ENCODE measurements around the gene CACNA1C.

GRCh38 chr12:2578211-2578610 is 525.4 kb downstream of the CACNA1C start:
- TF ChIP-seq POLR2A (IDR thresholded peaks at IDR 0.05; ENCODE audit: low read depth, low read length) (no peak), POLR2AphosphoS5 (IDR thresholded peaks at IDR 0.05; ENCODE audit: low read depth, low read length) (no peak), SPI1 (IDR thresholded peaks at IDR 0.05; ENCODE audit: low read depth, low read length) (no peak), TAF1 (IDR thresholded peaks at IDR 0.05; ENCODE audit: low read depth, low read length) (no peak), POU2F2 (IDR thresholded peaks at IDR 0.05; ENCODE audit: low read depth, low read length) (no peak)

Data from GM12891 (cell line).